Gastrocnemius medialis (tissue), 4 donors: ENCODE results near the gene CCDC141. TPM values are rescaled to one million over a fixed set of nuclear protein-coding genes. Genes with fewer than 3 reads are reported as not detected.
A peak's percentile ranks its signal among the peaks of the same experiment; 100 is the strongest.

Experiments used
- ATAC-seq, 2 donors: fragments of 150-250 bp; one replicate each; pipeline ENCODE4 v1.9.1; 2016
- DNase-seq, 2 donors: peaks; one replicate each; pipeline ENCODE4 v3.0.0-alpha.2; 2019
- H3K27ac ChIP-seq, 4 donors: fragments of 200-600 bp; sonication (generic); 1 replicate in 1 of 4; 2 replicates in 3 of 4; pipeline ENCODE4 v1.5.1; 2016 to 2018; ENCODE audit warnings: mild to moderate bottlenecking in 2 of 4, moderate library complexity in 1 of 4
- H3K27me3 ChIP-seq, 3 donors: fragments of 200-600 bp; sonication (generic) in 2 of 3; 1 replicate in 1 of 3; 2 replicates in 2 of 3; pipeline versions ENCODE4 v1.5.1 to v1.6.0; 2016 to 2019; ENCODE audit warnings: mild to moderate bottlenecking in 1 of 3, moderate library complexity in 1 of 3
- H3K36me3 ChIP-seq, 2 donors: fragments of 200-600 bp; sonication (generic) in 1 of 2; one replicate each; pipeline ENCODE4 v1.5.1; 2017 to 2018
- H3K4me1 ChIP-seq, 2 donors: fragments of 200-600 bp; sonication (generic) in 1 of 2; one replicate each; pipeline ENCODE4 v1.5.1; 2016 to 2017; ENCODE audit warnings: mild to moderate bottlenecking in 2 of 2
- H3K4me3 ChIP-seq, 4 donors: fragments of 200-600 bp; sonication (generic) in 3 of 4; 1 replicate in 1 of 4; 2 replicates in 3 of 4; pipeline ENCODE4 v1.5.1; 2016 to 2019; ENCODE audit warnings: mild to moderate bottlenecking in 2 of 4
- H3K9me3 ChIP-seq, 3 donors: fragments of 200-600 bp; sonication (generic) in 2 of 3; 1 replicate in 1 of 3; 2 replicates in 2 of 3; pipeline ENCODE4 v1.5.1; 2016 to 2019
- CTCF ChIP-seq, 5 experiments: fragments of 450-650 bp in 3 of 5; fragments of 200-600 bp in 2 of 5; sonication (generic) in 2 of 5; IDR thresholded peaks in 4 of 5; conservative IDR thresholded peaks in 1 of 5; 1 replicate in 4 of 5; 2 replicates in 1 of 5; pipeline ENCODE4 v1.5.1; 2016 to 2019; ENCODE audit warnings: antibody characterized with exemption in 5 of 5, mild to moderate bottlenecking in 3 of 5, moderate library complexity in 3 of 5
- POLR2A ChIP-seq, 2 donors: fragments of 450-650 bp; IDR thresholded peaks; one replicate each; pipeline ENCODE4 v1.6.1; 2017; ENCODE audit warnings: antibody characterized with exemption in 2 of 2, mild to moderate bottlenecking in 2 of 2, moderate library complexity in 2 of 2
- in situ Hi-C, 4 donors: fragments of 200-750 bp; cut with MboI; loops; one replicate each; pipeline versions ENCODE4 v1.15.0 to v1.8.0; 2017; ENCODE audit warnings: low sequenced_read_pairs in 4 of 4
- intact Hi-C: fragments of 100-400 bp; cut with DNase I; formaldehyde crosslinking; loops from one replicate; pipeline ENCODE4 v1.15.1; 2023; ENCODE audit warnings: low total_unique reads
- total RNA-seq, 4 donors: library from RNA; depleted of rRNA; stranded (reverse); fragments of >200 nt; gene quantifications; one replicate each; pipeline versions ENCODE4 v1.1.0 to v1.2.3, GENCODE V29; 2016

The CCDC141 gene
- total RNA-seq, 4 donors from 2014 or later, result 0.85 to 4.3 (median 2.2) TPM

GRCh38 chr2:178863856-178864620 is 185.9 kb downstream of the CCDC141 start:
- H3K36me3 ChIP-seq, result no peaks in the 10 kb centered on the region
- peak overlapping the region; percentile 20 to 58 (median 50) for H3K4me3 ChIP-seq
- peaks cover 66 to 67% of the 10 kb centered on the region in 2 donors for H3K4me1 ChIP-seq
- ATAC-seq, result peak; percentile 79 to 83
- in situ Hi-C loops, result loop anchor here in 1 of 4 donors (5.0 kb wide), 1 partner anchor 57 kb away; the partner anchor contains the start of gene TTN
- intact Hi-C loops, result no loop called here
- H3K9me3 ChIP-seq, result no peaks in the 10 kb centered on the region
- TF ChIP-seq CTCF (IDR thresholded peaks at IDR 0.05 in 4 of 5, conservative IDR thresholded peaks at IDR 0.05 in 1 of 5) (no peak), POLR2A (IDR thresholded peaks at IDR 0.05) (peak; percentile 40 to 41)
- H3K27ac ChIP-seq, result peak overlapping the region; percentile 96 to 99 (median 98)
- H3K27me3 ChIP-seq, result no peaks in the 10 kb centered on the region
- DNase-seq, result peak; percentile 86 to 92

GRCh38 chr2:178863130-178863855 is 186.6 kb downstream of the CCDC141 start:
- no peaks in the 10 kb centered on the region for H3K36me3 ChIP-seq
- H3K27me3 ChIP-seq, result no peaks in the 10 kb centered on the region
- ATAC-seq (peak in 1 of 2 donors; percentile 2), DNase-seq (no peak)
- H3K9me3 ChIP-seq, result no peaks in the 10 kb centered on the region
- H3K4me3 ChIP-seq, result peak overlapping the region; percentile 20 to 58 (median 50)
- in situ Hi-C loops (loop anchor here in 1 of 4 donors (5.0 kb wide), 1 partner anchor 56 kb away; the partner anchor contains the start of gene TTN), intact Hi-C loops (no loop called here)
- TF ChIP-seq POLR2A (IDR thresholded peaks at IDR 0.05) (no peak), CTCF (IDR thresholded peaks at IDR 0.05 in 4 of 5, conservative IDR thresholded peaks at IDR 0.05 in 1 of 5) (no peak)
- peaks cover 73 to 75% of the 10 kb centered on the region in 2 donors for H3K4me1 ChIP-seq
- peak overlapping the region; percentile 96 to 99 (median 98) for H3K27ac ChIP-seq

GRCh38 chr2:178860551-178860950 is 189.4 kb downstream of the CCDC141 start:
- H3K4me1 ChIP-seq, result peaks cover 61 to 82% of the 10 kb centered on the region in 2 donors
- ATAC-seq (peak; percentile 13 to 32), DNase-seq (peak; percentile 72 to 84)
- intact Hi-C loops, result loop anchor here (1.0 kb wide), 1 partner anchor 54 kb away; no protein-coding TSS in a partner anchor
- H3K27ac ChIP-seq, result peak overlapping the region; percentile 96 to 99 (median 98)
- no peaks in the 10 kb centered on the region for H3K9me3 ChIP-seq
- no peak overlapping the region for H3K4me3 ChIP-seq
- no peaks in the 10 kb centered on the region for H3K27me3 ChIP-seq
- in situ Hi-C loops, result loop anchor here in 1 of 4 donors (5.0 kb wide), 1 partner anchor 53 kb away; the partner anchor contains the start of gene TTN
- TF ChIP-seq CTCF (IDR thresholded peaks at IDR 0.05 in 4 of 5, conservative IDR thresholded peaks at IDR 0.05 in 1 of 5) (peak; percentile 56 to 94 (median 68)), POLR2A (IDR thresholded peaks at IDR 0.05) (no peak)
- H3K36me3 ChIP-seq, result no peaks in the 10 kb centered on the region

GRCh38 chr2:178859730-178860129 is 190.2 kb downstream of the CCDC141 start:
- peak; percentile 34 to 44 for ATAC-seq
- intact Hi-C loops (loop anchor here (1.0 kb wide), 1 partner anchor 53 kb away; no protein-coding TSS in a partner anchor), in situ Hi-C loops (loop anchor here in 1 of 4 donors (5.0 kb wide), 1 partner anchor 52 kb away; the partner anchor contains the start of gene TTN)
- Histone ChIP-seq H3K36me3 (no peaks in the 10 kb centered on the region), H3K4me1 (peaks cover 60 to 82% of the 10 kb centered on the region in 2 donors), H3K27me3 (no peaks in the 10 kb centered on the region), H3K27ac (peak overlapping the region; percentile 96 to 99 (median 98)), H3K4me3 (peak overlapping the region in 3 of 4 donors; percentile 6 to 33 (median 12)), H3K9me3 (no peaks in the 10 kb centered on the region)
- peak; percentile 37 to 49 for DNase-seq
- no peak for TF ChIP-seq POLR2A (IDR thresholded peaks at IDR 0.05)
- no peak for TF ChIP-seq CTCF (IDR thresholded peaks at IDR 0.05 in 4 of 5, conservative IDR thresholded peaks at IDR 0.05 in 1 of 5)
